Measurements from ENCODE around the gene OSTM1. TPM values are rescaled to one million over a fixed set of nuclear protein-coding genes. Genes with fewer than 3 reads are reported as not detected.

Gene OSTM1
- total and polyA plus RNA-seq, 2 of the 13 experiments (the other 11 are each of a cell fraction or from before 2014, with no cell fraction given): 8.7 to 20.5 TPM

DNA sequence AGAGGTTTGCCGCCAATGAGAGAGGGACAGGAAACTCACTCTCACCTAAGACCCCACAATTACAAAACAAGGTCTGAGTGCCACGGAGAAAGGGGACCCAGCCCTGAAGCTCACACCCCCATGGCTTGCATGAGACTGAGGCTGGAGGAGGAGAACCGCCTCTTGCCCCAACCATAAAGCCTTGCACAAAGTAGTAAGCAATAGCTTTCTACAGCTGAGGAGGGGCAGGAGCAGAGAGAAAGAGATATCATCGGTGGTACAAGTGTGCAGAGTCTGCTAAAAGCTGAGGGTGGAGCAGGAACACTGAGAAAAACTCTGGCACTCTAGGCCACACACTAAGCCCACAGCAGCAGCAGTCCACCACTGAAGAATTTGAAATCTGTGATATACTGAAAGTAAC lies 37.7 kb downstream of the OSTM1 start:
- POLR2A ChIA-PET: interaction anchor here (1.4 kb wide), 1 partner anchor 72 kb away, joined by 3 read pairs; no protein-coding TSS in a partner anchor
- intact Hi-C loops (cut with micrococcal nuclease; ENCODE audit: unreplicated experiment) (no loop called here), in situ Hi-C loops (cut with HindIII; ENCODE audit: extremely low pct_ligation_motif_present, low pct_unique_long_range_greater_than_20kb) (no loop called here)
- no peak overlapping the region for H3K27ac ChIP-seq (ENCODE audit: extremely low read length, insufficient read depth, low read length)
- no peak overlapping the region for H3K4me2 ChIP-seq (ENCODE audit: low read depth, low read length)
- no peak overlapping the region for H3K9ac ChIP-seq (ENCODE audit: insufficient read depth, low read depth, low read length)
- TF ChIP-seq SMC3 (IDR thresholded peaks at IDR 0.05; ENCODE audit: low read length) (no peak), ZNF331 (CRISPR knock-in tag; IDR thresholded peaks at IDR 0.05) (no peak), DMAP1 (CRISPR knock-in tag; IDR thresholded peaks at IDR 0.05) (no peak)
- TF ChIP-seq, protein P1, sequence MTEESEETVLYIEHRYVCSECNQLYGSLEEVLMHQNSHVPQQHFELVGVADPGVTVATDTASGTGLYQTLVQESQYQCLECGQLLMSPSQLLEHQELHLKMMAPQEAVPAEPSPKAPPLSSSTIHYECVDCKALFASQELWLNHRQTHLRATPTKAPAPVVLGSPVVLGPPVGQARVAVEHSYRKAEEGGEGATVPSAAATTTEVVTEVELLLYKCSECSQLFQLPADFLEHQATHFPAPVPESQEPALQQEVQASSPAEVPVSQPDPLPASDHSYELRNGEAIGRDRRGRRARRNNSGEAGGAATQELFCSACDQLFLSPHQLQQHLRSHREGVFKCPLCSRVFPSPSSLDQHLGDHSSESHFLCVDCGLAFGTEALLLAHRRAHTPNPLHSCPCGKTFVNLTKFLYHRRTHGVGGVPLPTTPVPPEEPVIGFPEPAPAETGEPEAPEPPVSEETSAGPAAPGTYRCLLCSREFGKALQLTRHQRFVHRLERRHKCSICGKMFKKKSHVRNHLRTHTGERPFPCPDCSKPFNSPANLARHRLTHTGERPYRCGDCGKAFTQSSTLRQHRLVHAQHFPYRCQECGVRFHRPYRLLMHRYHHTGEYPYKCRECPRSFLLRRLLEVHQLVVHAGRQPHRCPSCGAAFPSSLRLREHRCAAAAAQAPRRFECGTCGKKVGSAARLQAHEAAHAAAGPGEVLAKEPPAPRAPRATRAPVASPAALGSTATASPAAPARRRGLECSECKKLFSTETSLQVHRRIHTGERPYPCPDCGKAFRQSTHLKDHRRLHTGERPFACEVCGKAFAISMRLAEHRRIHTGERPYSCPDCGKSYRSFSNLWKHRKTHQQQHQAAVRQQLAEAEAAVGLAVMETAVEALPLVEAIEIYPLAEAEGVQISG (CRISPR knock-in tag; IDR thresholded peaks at IDR 0.05): no peak
- peaks cover 0 to 1% of the 10 kb centered on the region in 2 experiments; a peak in 1 of 5 replicates for H3K36me3 ChIP-seq (replicated peaks in 1 of 2; ENCODE audit: control insufficient read depth in 1 of 2, insufficient read depth in 2 of 2, low read length in 2 of 2)
- FAIRE-seq (no peak), ATAC-seq (no peak), DNase-seq (ENCODE audit: low spot score) (no peak)
- H3K27me3 ChIP-seq (ENCODE audit: control insufficient read depth in 1 of 2, insufficient read depth in 2 of 2, low read length in 2 of 2): no peaks in the 10 kb centered on the region
- no peaks in the 10 kb centered on the region for H3K79me2 ChIP-seq (ENCODE audit: insufficient read depth, low read length)
- H2AFZ ChIP-seq (ENCODE audit: low read length): no peak overlapping the region
- BruUV-seq (replicated peaks): no TSS peak
- H3K4me3 ChIP-seq (replicated peaks in 1 of 3; ENCODE audit: insufficient read depth in 1 of 3, low read depth in 2 of 3, low read length in 3 of 3): no peak overlapping the region
- 89% methylated on average over 4 of the region's 4 CpGs for WGBS (ENCODE audit: low lambda C conversion rate)
- H3K4me1 ChIP-seq (ENCODE audit: insufficient read depth, low read length): no peaks in the 10 kb centered on the region
- no peaks in the 10 kb centered on the region for H3K9me3 ChIP-seq (ENCODE audit: low read length)
- no peaks in the 10 kb centered on the region for H4K20me1 ChIP-seq (ENCODE audit: insufficient read depth, low read length)
- CTCF ChIA-PET (ENCODE audit: low intra/inter-chr PET ratio, low total read pairs): no interaction called here

DNA sequence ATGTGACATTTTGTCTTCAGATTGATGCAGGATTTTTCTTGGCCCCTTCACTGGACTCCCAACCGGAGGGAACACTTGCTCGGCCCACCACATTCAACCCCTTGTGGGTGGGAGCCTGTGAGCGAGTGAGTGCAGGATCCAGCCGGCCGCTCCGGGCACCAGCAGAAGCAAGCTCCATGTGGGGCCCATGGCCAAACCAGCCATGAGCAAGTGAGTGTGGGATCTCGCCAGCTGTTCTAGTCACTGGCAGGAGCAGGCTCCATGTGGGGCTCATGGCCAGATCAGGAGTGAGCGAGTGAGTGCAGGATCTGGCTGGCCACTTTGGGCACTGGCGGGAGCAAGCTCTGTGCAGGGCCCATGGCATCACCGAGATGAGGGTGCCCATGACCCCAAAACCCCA lies 42.6 kb downstream of the OSTM1 start:
- POLR2A ChIA-PET: no interaction called here
- Histone ChIP-seq H3K9ac (ENCODE audit: insufficient read depth, low read depth, low read length) (no peak overlapping the region), H3K79me2 (ENCODE audit: insufficient read depth, low read length) (no peaks in the 10 kb centered on the region), H3K4me3 (replicated peaks in 1 of 3; ENCODE audit: insufficient read depth in 1 of 3, low read depth in 2 of 3, low read length in 3 of 3) (no peak overlapping the region), H3K4me2 (ENCODE audit: low read depth, low read length) (no peak overlapping the region), H2AFZ (ENCODE audit: low read length) (no peak overlapping the region), H4K20me1 (ENCODE audit: insufficient read depth, low read length) (no peaks in the 10 kb centered on the region), H3K36me3 (replicated peaks in 1 of 2; ENCODE audit: control insufficient read depth in 1 of 2, insufficient read depth in 2 of 2, low read length in 2 of 2) (no peaks in the 10 kb centered on the region), H3K4me1 (ENCODE audit: insufficient read depth, low read length) (peaks cover 14% of the 10 kb centered on the region), H3K27ac (ENCODE audit: extremely low read length, insufficient read depth, low read length) (no peak overlapping the region), H3K9me3 (ENCODE audit: low read length) (no peaks in the 10 kb centered on the region), H3K27me3 (ENCODE audit: control insufficient read depth in 1 of 2, insufficient read depth in 2 of 2, low read length in 2 of 2) (no peaks in the 10 kb centered on the region)
- CTCF ChIA-PET (ENCODE audit: low intra/inter-chr PET ratio, low total read pairs): no interaction called here
- in situ Hi-C loops (cut with HindIII; ENCODE audit: extremely low pct_ligation_motif_present, low pct_unique_long_range_greater_than_20kb): no loop called here
- intact Hi-C loops (cut with micrococcal nuclease; ENCODE audit: unreplicated experiment): loop anchor here (5.0 kb wide), 1 partner anchor 50 kb away; no protein-coding TSS in a partner anchor
- ATAC-seq (0 out of 3 replicates have a peak, but pooled peaks have one; percentile 25), FAIRE-seq (no peak), DNase-seq (ENCODE audit: low spot score) (no peak)
- WGBS (ENCODE audit: low lambda C conversion rate): 99% methylated on average over 7 of the region's 10 CpGs
- no peak for TF ChIP-seq HES4 (CRISPR knock-in tag; IDR thresholded peaks at IDR 0.05; ENCODE audit: borderline replicate concordance)
- no peak for TF ChIP-seq EP300 (IDR thresholded peaks at IDR 0.05; ENCODE audit: low read depth in 2 of 2, low read length in 2 of 2)
- TF ChIP-seq EP300 (CRISPR knock-in tag; IDR thresholded peaks at IDR 0.05; ENCODE audit: borderline replicate concordance): no peak
- BruUV-seq (replicated peaks): no TSS peak
